HG03097 (cell line): Measurements from ENCODE around the gene SKIL.

ENCODE experiments used
- ATAC-seq: cut with Tn5 transposase; IDR thresholded peaks from one replicate; pipeline ENCODE4 v1.9.1; 2021; ENCODE audit not compliant: unreplicated experiment, low FRiP score

The SKIL gene

GRCh38 chr3:170436697-170437096, 79.2 kb downstream of the SKIL start:
- ATAC-seq: no peak

DNA sequence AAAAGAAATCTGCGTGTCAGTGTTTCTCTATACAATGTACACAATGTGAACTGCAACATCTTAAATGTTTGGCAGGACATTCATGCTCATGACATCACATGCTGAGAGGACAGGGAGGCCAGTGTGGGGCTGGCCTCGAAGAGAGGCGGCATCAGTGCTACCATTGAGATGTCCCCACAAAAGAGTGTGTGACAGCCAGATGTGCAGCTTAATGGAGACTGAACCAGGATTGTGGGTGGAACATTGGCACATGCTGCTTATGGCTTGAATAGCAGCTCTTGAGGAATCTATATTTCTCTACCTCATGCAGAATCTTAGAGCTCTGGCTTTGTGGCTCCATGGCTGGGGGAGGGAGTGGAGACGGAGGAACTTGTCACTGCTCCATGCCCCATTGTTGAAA, 79.7 kb downstream of the SKIL start:
- no peak for ATAC-seq

GRCh38 chr3:170437696-170438407, 80.3 kb downstream of the SKIL start:
- ATAC-seq: no peak

DNA sequence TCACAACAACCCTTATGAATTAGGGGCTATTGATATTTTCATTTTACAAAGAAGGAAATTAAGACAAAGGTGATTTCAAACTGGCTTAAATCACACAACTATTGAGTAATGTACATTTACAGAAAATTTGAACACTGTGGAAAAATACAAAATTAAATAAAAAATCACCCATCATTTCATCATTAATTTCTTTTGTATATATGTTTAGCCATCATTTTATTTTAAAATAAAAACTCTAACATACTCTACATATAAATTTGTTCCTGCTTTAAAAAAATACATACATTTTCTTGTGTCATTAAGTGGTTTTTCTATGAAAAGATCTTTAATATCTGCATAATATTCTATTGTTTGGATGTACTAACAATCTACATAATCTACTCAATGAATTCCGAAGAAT, 81.3 kb downstream of the SKIL start:
- ATAC-seq: no peak

- ATAC-seq: no peak
Observed at GRCh38 chr3:170440344-170440743, 82.8 kb downstream of the SKIL start.

- no peak for ATAC-seq
Observed at GRCh38 chr3:170441412-170441811, 83.9 kb downstream of the SKIL start.

DNA sequence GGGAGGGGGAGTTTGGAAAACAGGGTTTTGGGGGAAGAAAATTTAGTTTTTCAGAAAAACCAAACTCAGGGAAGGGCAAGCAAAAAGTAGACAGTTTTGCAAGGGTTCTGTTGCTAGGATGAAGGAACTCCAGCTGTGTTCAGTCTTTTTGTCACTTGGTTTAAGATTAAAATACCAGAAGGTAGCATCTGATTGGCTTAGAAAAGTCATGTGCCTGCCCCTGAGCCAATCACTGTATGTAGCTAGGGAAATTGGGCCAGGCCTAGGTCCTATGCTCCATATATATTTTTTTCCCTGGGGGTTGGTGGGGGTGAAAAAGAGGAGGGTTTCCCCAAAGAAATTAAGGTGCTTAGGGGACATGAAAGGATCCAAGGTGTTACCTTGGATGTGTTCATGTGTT, 85.4 kb downstream of the SKIL start:
- ATAC-seq: no peak

- ATAC-seq: no peak
Observed at GRCh38 chr3:170443457-170443856, 85.9 kb downstream of the SKIL start.
